ENCODE measurements around the gene THRAP3. TPM values are rescaled to one million over a fixed set of nuclear protein-coding genes. Genes with fewer than 3 reads are reported as not detected.

Gene THRAP3
- total and polyA plus RNA-seq, 4 experiments from 2014 or later, result 58.5 to 130 (median 113) TPM

- no peak overlapping the region for H3K4me3 Mint-ChIP-seq
- H3K9me3 ChIP-seq (ENCODE audit: control insufficient read depth in 1 of 2, low read length in 2 of 2), result no peaks in the 10 kb centered on the region
- CTCF ChIA-PET (ENCODE audit: partially characterized antibody), result no interaction called here
These were observed 25.6 kb upstream of the THRAP3 start for GRCh38 chr1:36198641-36199040.

DNA sequence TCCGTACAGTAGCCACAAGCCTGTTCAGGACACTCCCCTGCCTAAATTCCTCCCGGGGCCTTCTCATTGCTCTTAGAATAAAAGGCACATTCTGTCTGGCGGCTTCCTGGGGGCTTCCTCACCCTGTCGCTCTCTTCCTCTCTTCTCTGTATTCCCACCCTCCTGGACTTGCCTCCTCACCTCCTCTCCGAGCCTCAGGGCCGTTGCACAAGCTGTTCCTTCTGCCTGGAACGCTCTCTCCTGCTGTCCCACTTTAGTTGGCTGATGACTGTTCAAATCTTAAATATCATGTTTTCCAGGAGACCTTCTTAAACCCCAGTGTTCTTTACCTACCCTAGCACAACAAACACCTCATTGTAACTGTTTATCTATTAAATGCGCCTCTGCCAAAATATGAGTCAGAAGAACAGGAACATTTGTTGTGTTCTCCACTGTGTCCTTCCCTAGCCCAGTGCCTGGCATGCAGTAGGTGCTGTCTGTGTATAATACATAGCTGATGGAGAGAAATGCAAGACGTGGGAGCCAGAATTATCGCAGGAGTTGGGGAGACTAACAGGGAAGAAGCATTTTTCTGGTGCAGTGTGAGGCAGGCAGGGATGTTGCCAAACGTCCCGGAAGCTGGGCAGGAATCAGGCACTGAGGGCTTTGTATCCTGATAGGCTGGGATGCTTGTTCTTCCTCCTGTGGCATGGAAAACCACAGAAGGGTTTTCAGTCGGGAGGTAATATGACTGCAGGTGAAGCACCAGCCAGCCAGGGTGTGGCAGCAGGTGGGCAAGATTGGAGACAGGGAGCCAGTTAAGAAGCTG, 24.1 kb upstream of the THRAP3 start:
- H3K4me3 Mint-ChIP-seq, result no peak overlapping the region
- POLR2A ChIA-PET (ENCODE audit: partially characterized antibody), result no interaction called here
- H3K27ac ChIP-seq (ENCODE audit: low read depth, low read length), result no peak overlapping the region
- H3K36me3 ChIP-seq (ENCODE audit: insufficient read depth, low read length), result no peaks in the 10 kb centered on the region
- no peaks in the 10 kb centered on the region for H3K9me3 ChIP-seq (ENCODE audit: control insufficient read depth in 1 of 2, low read length in 2 of 2)
- H3K4me1 ChIP-seq (ENCODE audit: insufficient read depth, low read length), result no peaks in the 10 kb centered on the region
- peaks cover 0 to 5% (median 0%) of the 10 kb centered on the region in 4 donors for H3K4me1 Mint-ChIP-seq
- CTCF ChIA-PET (ENCODE audit: partially characterized antibody), result no interaction called here
- H3K27me3 Mint-ChIP-seq, result peaks cover 1 to 2% of the 10 kb centered on the region in 2 donors
- no peak for DNase-seq
- no peaks in the 10 kb centered on the region for H3K9me3 Mint-ChIP-seq
- H3K4me3 ChIP-seq (ENCODE audit: low read length in 2 of 2), result no peak overlapping the region
- H3K27ac Mint-ChIP-seq, result peak overlapping the region in 1 of 7 donors; percentile 48
- intact Hi-C loops (cut with micrococcal nuclease), result no loop called here
- no peaks in the 10 kb centered on the region for H3K27me3 ChIP-seq (ENCODE audit: insufficient read depth, low read length)
- peaks cover 0 to 2% of the 10 kb centered on the region in 2 donors for H3K36me3 Mint-ChIP-seq

More at GRCh38 chr1:36198641-36199040, 25.6 kb upstream of the THRAP3 start:
- Mint-ChIP-seq H3K27ac (peak overlapping the region in 1 of 7 donors; percentile 8), H3K27me3 (peaks cover 0 to 2% of the 10 kb centered on the region in 2 donors), H3K9me3 (no peaks in the 10 kb centered on the region), H3K4me1 (peaks cover 0 to 5% (median 0%) of the 10 kb centered on the region in 4 donors), H3K36me3 (peaks cover 0 to 2% of the 10 kb centered on the region in 2 donors)
- no peak for DNase-seq
- POLR2A ChIA-PET (ENCODE audit: partially characterized antibody), result no interaction called here
- Histone ChIP-seq H3K4me1 (ENCODE audit: insufficient read depth, low read length) (no peaks in the 10 kb centered on the region), H3K27me3 (ENCODE audit: insufficient read depth, low read length) (no peaks in the 10 kb centered on the region), H3K36me3 (ENCODE audit: insufficient read depth, low read length) (no peaks in the 10 kb centered on the region), H3K27ac (ENCODE audit: low read depth, low read length) (no peak overlapping the region), H3K4me3 (ENCODE audit: low read length in 2 of 2) (no peak overlapping the region)
- intact Hi-C loops (cut with micrococcal nuclease), result no loop called here

- intact Hi-C loops (cut with micrococcal nuclease), result no loop called here
- Mint-ChIP-seq H3K4me1 (peaks cover 0 to 2% (median 0%) of the 10 kb centered on the region in 4 donors), H3K4me3 (no peak overlapping the region), H3K36me3 (no peaks in the 10 kb centered on the region), H3K9me3 (no peaks in the 10 kb centered on the region), H3K27ac (no peak overlapping the region), H3K27me3 (peaks cover 1 to 2% of the 10 kb centered on the region in 2 donors)
- H3K27ac ChIP-seq (ENCODE audit: low read depth, low read length), result no peak overlapping the region
- CTCF ChIA-PET (ENCODE audit: partially characterized antibody), result no interaction called here
- POLR2A ChIA-PET (ENCODE audit: partially characterized antibody), result no interaction called here
- no peaks in the 10 kb centered on the region for H3K27me3 ChIP-seq (ENCODE audit: insufficient read depth, low read length)
- no peaks in the 10 kb centered on the region for H3K36me3 ChIP-seq (ENCODE audit: insufficient read depth, low read length)
- no peaks in the 10 kb centered on the region for H3K9me3 ChIP-seq (ENCODE audit: control insufficient read depth in 1 of 2, low read length in 2 of 2)
- H3K4me3 ChIP-seq (ENCODE audit: low read length in 2 of 2), result no peak overlapping the region
- no peaks in the 10 kb centered on the region for H3K4me1 ChIP-seq (ENCODE audit: insufficient read depth, low read length)
- no peak for DNase-seq
These were observed 21.2 kb upstream of the THRAP3 start for GRCh38 chr1:36203027-36203553.

DNA sequence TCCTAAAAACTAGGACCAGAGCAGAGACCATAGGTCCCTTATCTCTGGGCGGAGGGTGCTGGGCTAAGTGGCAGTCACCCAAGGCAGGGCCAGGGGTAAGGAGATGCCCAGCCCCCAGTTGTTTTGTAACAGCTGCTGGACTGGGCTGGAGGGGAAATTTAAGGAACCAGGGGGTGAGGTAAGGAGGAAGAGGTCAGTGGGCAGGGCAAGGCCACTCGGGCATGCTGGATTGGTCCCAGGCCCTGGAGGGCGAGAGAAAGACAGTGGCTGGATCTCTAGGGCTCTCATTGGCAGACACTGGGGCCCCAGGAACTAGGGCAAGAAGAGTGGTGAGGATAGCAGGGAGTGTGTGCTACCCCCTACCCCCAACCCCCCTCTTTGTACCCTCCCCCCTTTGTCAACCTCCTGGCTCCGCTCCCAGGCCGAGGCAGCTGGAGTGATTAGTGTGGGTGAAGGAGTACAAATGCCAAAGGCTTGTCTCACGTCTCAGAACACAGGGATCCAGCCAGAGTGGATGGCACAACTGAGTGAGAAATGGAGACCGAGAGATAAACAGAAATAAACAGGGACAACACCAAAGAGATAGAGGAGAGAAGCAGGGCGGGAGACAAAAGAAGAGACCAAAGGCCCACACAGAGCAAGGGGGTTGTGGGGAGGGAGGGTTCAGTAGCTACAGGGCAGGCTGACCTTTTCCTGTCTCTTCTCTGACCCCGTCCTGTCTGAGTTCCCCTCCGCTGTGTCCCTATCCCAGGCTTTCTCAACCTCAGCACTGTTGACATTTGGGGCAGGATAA, 20.5 kb upstream of the THRAP3 start:
- intact Hi-C loops (cut with micrococcal nuclease), result no loop called here
- Mint-ChIP-seq H3K27ac (no peak overlapping the region), H3K4me3 (no peak overlapping the region), H3K36me3 (no peaks in the 10 kb centered on the region), H3K9me3 (no peaks in the 10 kb centered on the region), H3K4me1 (peaks cover 0 to 2% (median 0%) of the 10 kb centered on the region in 4 donors), H3K27me3 (peaks cover 1 to 2% of the 10 kb centered on the region in 2 donors)
- Histone ChIP-seq H3K27me3 (ENCODE audit: insufficient read depth, low read length) (no peaks in the 10 kb centered on the region), H3K27ac (ENCODE audit: low read depth, low read length) (no peak overlapping the region), H3K36me3 (ENCODE audit: insufficient read depth, low read length) (no peaks in the 10 kb centered on the region), H3K4me1 (ENCODE audit: insufficient read depth, low read length) (no peaks in the 10 kb centered on the region), H3K4me3 (ENCODE audit: low read length in 2 of 2) (no peak overlapping the region), H3K9me3 (ENCODE audit: control insufficient read depth in 1 of 2, low read length in 2 of 2) (no peaks in the 10 kb centered on the region)
- DNase-seq, result no peak
- ChIA-PET CTCF (ENCODE audit: partially characterized antibody) (no interaction called here), POLR2A (ENCODE audit: partially characterized antibody) (no interaction called here)

GRCh38 chr1:36204347-36204909, 19.8 kb upstream of the THRAP3 start:
- POLR2A ChIA-PET (ENCODE audit: partially characterized antibody), result no interaction called here
- H3K4me1 ChIP-seq (ENCODE audit: insufficient read depth, low read length), result no peaks in the 10 kb centered on the region
- H3K27me3 Mint-ChIP-seq, result peaks cover 1 to 2% of the 10 kb centered on the region in 2 donors
- no peak overlapping the region for H3K27ac ChIP-seq (ENCODE audit: low read depth, low read length)
- H3K9me3 ChIP-seq (ENCODE audit: control insufficient read depth in 1 of 2, low read length in 2 of 2), result no peaks in the 10 kb centered on the region
- no peak overlapping the region for H3K4me3 Mint-ChIP-seq
- no peaks in the 10 kb centered on the region for H3K27me3 ChIP-seq (ENCODE audit: insufficient read depth, low read length)
- H3K4me3 ChIP-seq (ENCODE audit: low read length in 2 of 2), result no peak overlapping the region
- intact Hi-C loops (cut with micrococcal nuclease), result no loop called here
- H3K4me1 Mint-ChIP-seq, result peaks cover 0 to 2% (median 0%) of the 10 kb centered on the region in 4 donors
- DNase-seq, result no peak
- no peaks in the 10 kb centered on the region for H3K36me3 Mint-ChIP-seq
- CTCF ChIA-PET (ENCODE audit: partially characterized antibody), result no interaction called here
- H3K36me3 ChIP-seq (ENCODE audit: insufficient read depth, low read length), result no peaks in the 10 kb centered on the region
- H3K9me3 Mint-ChIP-seq, result no peaks in the 10 kb centered on the region
- H3K27ac Mint-ChIP-seq, result peak overlapping the region in 1 of 7 donors; percentile 52

GRCh38 chr1:36206323-36206858, 17.9 kb upstream of the THRAP3 start:
- peaks cover 0 to 1% of the 10 kb centered on the region in 2 donors for H3K27me3 Mint-ChIP-seq
- ChIA-PET CTCF (ENCODE audit: partially characterized antibody) (no interaction called here), POLR2A (ENCODE audit: partially characterized antibody) (interaction anchor here (0.7 kb wide), 1 partner anchor 57 kb away, joined by 3 read pairs; no protein-coding TSS in a partner anchor)

More at GRCh38 chr1:36206323-36206858, 17.9 kb upstream of the THRAP3 start:
- Histone ChIP-seq H3K4me3 (ENCODE audit: low read length in 2 of 2) (no peak overlapping the region), H3K9me3 (ENCODE audit: control insufficient read depth in 1 of 2, low read length in 2 of 2) (no peaks in the 10 kb centered on the region), H3K27ac (ENCODE audit: low read depth, low read length) (no peak overlapping the region), H3K27me3 (ENCODE audit: insufficient read depth, low read length) (no peaks in the 10 kb centered on the region), H3K36me3 (ENCODE audit: insufficient read depth, low read length) (no peaks in the 10 kb centered on the region), H3K4me1 (ENCODE audit: insufficient read depth, low read length) (no peaks in the 10 kb centered on the region)
- no peak for DNase-seq
- H3K27ac Mint-ChIP-seq, result peak overlapping the region in 1 of 7 donors; percentile 34
- H3K36me3 Mint-ChIP-seq, result no peaks in the 10 kb centered on the region
- H3K4me3 Mint-ChIP-seq, result no peak overlapping the region
- H3K4me1 Mint-ChIP-seq, result peaks cover 0 to 2% (median 0%) of the 10 kb centered on the region in 4 donors
- intact Hi-C loops (cut with micrococcal nuclease), result no loop called here
- H3K9me3 Mint-ChIP-seq, result no peaks in the 10 kb centered on the region
